ENCODE measurements around the gene SNRPD3. TPM values are rescaled to one million over a fixed set of nuclear protein-coding genes. Genes with fewer than 3 reads are reported as not detected.
"Not testable (repeated sequence)": the region's sequence is repeated elsewhere in the genome, so short reads cannot be mapped to it uniquely, and the experiment has no call there.

The SNRPD3 gene
- total RNA-seq, 1 experiment from 2014 or later, result 142 TPM

- in situ Hi-C loops (cut with HindIII; ENCODE audit: low pct_unique_long_range_greater_than_20kb, low sequenced_read_pairs), result no loop called here
These were observed 39.4 kb downstream of the SNRPD3 start for GRCh38 chr22:24595228-24595627.

DNA sequence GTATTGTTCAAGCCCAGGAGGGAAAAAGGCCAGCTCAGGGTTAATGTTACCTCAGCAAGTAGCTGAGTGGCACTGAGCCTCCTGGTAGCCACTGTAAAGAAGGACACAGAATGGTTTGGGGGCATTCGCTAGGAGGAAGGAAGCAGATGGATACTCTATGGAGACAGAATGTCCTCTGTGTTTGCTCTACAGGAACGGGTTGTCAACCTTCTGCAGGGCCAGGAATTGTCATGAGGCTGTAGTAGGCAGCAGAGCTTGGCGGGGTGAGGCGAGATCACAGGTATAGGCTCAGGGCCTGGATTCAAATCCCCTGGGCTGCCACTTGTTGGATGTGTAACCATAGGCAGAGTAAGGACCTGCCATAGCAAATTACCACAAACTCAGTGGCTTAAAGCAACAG is 40.1 kb downstream of the SNRPD3 start:
- no peak for DNase-seq (ENCODE audit: low read depth, low spot score)

More at GRCh38 chr22:24595228-24595627, 39.4 kb downstream of the SNRPD3 start:
- no peak for DNase-seq (ENCODE audit: low read depth, low spot score)

GRCh38 chr22:24597076-24597475 is 41.3 kb downstream of the SNRPD3 start:
- in situ Hi-C loops (cut with HindIII; ENCODE audit: low pct_unique_long_range_greater_than_20kb, low sequenced_read_pairs); DNase-seq (ENCODE audit: low read depth, low spot score): not testable (repeated sequence)

More for the DNA sequence above, 40.1 kb downstream of the SNRPD3 start:
- in situ Hi-C loops (cut with HindIII; ENCODE audit: low pct_unique_long_range_greater_than_20kb, low sequenced_read_pairs), result no loop called here

GRCh38 chr22:24599514-24599913 is 43.7 kb downstream of the SNRPD3 start:
- in situ Hi-C loops (cut with HindIII; ENCODE audit: low pct_unique_long_range_greater_than_20kb, low sequenced_read_pairs), result no loop called here
- no peak for DNase-seq (ENCODE audit: low read depth, low spot score)

DNA sequence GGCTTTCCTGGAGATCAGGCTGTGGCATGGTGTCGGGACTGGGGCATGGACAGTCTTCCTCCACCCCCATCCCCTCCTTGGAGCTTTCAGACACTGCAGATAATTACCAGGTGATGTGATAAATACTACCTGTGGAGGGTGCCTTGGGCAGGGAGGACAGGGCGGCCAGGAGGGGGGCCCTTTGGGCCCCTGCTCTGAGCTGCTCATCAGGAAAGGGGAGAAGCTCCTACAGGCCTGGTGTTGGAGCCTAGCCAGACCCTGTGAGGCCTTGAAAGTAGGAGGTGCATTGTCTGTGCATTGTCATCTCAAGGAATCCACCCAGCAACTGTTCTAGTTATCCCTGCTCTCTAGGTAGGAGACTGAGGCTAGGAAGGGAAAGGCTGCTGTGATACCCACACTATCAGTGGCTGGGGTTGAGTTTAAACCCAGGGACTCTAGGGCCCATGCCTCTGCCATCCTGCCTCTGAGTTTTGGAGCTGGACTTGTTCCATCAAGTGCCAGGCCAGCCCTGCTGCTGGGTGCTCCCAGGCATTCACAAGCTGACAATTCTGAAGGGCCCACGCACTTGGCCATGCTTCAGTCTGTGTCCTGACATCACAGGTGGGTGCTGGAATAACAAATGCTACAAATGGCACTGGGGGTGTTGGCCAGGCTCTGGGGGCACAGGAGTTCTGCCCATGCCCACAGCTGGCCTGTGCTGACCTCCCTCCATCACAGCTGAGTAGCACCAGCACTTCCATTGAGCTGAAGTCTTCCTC is 44.3 kb downstream of the SNRPD3 start:
- DNase-seq (ENCODE audit: low read depth, low spot score); in situ Hi-C loops (cut with HindIII; ENCODE audit: low pct_unique_long_range_greater_than_20kb, low sequenced_read_pairs): not testable (repeated sequence)

- no peak for DNase-seq (ENCODE audit: low read depth, low spot score)
- in situ Hi-C loops (cut with HindIII; ENCODE audit: low pct_unique_long_range_greater_than_20kb, low sequenced_read_pairs), result no loop called here
These were observed 45.7 kb downstream of the SNRPD3 start for GRCh38 chr22:24601217-24602104.

DNA sequence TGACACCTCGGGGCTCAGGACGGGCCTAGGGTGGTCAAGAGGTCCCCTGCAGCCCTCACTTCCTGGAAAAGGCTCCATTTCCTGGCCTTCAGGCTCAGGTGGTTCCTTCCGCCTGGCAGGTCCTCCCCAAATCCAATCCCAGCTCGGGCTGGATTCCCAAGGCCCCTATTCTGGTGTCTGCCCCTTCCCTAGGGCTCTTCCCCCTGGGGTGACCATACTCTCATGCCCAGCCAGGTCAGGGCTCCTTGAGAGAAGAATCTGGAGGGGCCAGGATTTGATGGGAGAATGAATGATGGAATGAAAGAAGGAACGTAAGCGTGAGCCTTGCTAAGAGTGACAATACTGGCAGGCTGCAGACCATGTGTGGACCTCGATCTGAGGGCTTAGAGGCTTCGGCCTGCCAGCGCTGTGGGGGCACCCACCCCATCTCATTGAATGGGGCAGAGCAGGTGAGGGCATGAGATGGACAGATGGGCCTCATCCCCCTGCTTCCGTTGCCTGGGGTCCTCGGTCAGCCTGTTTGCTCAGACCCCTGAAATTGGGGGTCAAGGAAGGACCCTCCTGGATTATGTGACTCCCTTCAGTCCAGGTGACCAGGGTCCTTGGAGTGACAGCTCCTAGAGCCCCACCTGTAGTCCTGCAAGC is 46.4 kb downstream of the SNRPD3 start:
- DNase-seq (ENCODE audit: low read depth, low spot score); in situ Hi-C loops (cut with HindIII; ENCODE audit: low pct_unique_long_range_greater_than_20kb, low sequenced_read_pairs): not testable (repeated sequence)

- DNase-seq (ENCODE audit: low read depth, low spot score); in situ Hi-C loops (cut with HindIII; ENCODE audit: low pct_unique_long_range_greater_than_20kb, low sequenced_read_pairs): not testable (repeated sequence)
These were observed 47.3 kb downstream of the SNRPD3 start, which contains the start of gene GGT1 for GRCh38 chr22:24602847-24603769. GGT1 (plus strand) TSS chr22:24603193; CDS start chr22:24611082, 7,889 bp downstream.

DNA sequence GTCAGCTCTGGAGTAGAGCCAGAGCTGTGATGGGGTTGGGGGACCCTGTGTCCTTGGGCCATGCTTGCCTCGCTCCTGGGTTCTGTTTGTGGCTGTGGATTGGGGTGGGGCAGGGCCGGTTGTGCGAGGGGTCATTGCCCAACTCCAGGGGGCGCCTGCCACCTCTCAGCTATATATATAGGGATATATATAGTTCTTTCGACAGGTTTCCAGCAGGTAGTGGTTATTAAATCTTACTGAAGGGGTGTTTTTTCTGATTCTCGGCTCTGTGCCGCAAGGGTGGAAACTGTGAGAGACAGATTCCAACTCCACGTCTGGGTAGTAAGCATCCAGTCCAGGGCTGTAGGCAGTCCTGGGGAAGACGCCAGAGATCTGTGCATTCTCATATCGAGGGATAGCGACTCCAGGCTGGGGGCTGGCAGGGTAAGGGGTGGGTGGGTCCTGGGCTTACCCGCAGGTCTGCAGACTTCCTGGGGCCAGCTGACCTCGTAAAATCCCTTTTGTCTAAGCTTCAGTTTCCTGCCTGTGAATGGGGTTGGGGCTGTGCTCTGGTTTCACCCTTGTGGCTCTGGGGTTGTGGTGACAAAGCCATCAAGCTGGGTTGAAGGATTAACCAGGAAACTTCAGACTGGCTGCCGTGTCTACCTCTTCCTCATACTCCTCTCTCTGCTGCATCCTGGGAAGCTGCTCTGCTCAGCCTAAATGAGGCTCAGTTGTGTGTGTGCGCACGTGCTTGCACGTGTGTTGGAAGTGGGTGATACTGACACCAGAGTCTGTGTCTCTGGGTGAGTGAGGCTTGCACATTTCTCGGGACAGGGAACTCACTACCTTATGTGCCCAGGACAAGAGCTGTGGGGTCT is 48.2 kb downstream of the SNRPD3 start:
- peak; percentile 23 for DNase-seq (ENCODE audit: low read depth, low spot score)
- in situ Hi-C loops (cut with HindIII; ENCODE audit: low pct_unique_long_range_greater_than_20kb, low sequenced_read_pairs), result not testable (repeated sequence)

GRCh38 chr22:24606340-24606739 is 50.5 kb downstream of the SNRPD3 start:
- DNase-seq (ENCODE audit: low read depth, low spot score); in situ Hi-C loops (cut with HindIII; ENCODE audit: low pct_unique_long_range_greater_than_20kb, low sequenced_read_pairs): not testable (repeated sequence)

GRCh38 chr22:24607429-24607983 is 51.7 kb downstream of the SNRPD3 start:
- DNase-seq (ENCODE audit: low read depth, low spot score); in situ Hi-C loops (cut with HindIII; ENCODE audit: low pct_unique_long_range_greater_than_20kb, low sequenced_read_pairs): not testable (repeated sequence)

- DNase-seq (ENCODE audit: low read depth, low spot score); in situ Hi-C loops (cut with HindIII; ENCODE audit: low pct_unique_long_range_greater_than_20kb, low sequenced_read_pairs): not testable (repeated sequence)
These were observed 52.5 kb downstream of the SNRPD3 start for GRCh38 chr22:24608327-24608726.

DNA sequence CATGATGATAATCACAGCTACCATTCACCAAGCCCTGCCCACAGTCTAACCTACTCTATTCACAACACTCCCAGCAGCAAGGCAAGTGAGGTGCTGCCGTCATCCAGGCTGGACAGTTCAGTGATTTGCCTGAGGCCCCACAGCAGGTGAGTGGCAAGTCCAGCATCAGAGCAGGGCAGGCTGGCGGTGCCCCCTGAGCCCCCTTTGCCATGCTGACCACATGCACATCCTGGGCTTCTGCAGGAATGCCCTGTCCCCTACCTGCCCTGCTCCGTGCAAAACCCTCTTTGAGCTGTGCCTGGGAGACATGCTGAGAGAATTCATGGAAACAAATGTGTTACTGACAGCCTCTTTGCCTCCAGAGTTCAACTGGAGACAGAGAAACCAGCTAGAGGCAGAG is 54.1 kb downstream of the SNRPD3 start:
- in situ Hi-C loops (cut with HindIII; ENCODE audit: low pct_unique_long_range_greater_than_20kb, low sequenced_read_pairs); DNase-seq (ENCODE audit: low read depth, low spot score): not testable (repeated sequence)

DNA sequence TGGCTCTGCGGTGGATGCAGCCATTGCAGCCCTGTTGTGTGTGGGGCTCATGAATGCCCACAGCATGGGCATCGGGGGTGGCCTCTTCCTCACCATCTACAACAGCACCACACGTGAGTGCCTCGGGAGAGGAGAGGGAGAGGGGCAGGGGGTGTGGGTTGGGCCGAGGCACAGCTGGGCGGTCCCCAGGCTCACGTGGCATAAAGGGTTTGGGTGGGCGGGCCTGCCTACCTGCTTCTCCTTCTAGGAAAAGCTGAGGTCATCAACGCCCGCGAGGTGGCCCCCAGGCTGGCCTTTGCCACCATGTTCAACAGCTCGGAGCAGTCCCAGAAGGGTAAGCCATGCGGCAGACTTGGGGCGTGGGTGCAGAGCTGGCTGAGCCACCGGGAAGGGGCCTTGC is 59.0 kb downstream of the SNRPD3 start:
- in situ Hi-C loops (cut with HindIII; ENCODE audit: low pct_unique_long_range_greater_than_20kb, low sequenced_read_pairs), result not testable (repeated sequence)

DNA sequence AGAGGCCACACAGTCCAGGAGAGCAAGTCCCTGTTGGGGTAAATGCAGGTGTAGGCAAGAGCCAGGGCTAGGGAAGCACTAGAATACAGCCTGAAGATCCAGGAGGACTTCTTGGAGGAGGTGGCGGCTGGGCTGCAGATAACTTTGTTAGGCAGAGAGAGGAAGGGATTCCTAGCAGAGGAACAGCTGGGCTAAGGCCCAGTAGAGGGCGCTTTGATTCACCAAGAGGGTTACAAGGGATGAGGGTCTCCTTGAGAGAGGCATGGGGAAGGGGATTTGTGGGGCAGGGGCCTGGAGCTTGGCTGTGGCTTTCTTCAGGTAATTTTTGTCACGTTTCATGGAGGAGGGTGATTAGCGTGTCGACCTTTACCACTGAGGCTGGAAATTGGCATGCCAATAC is 65.4 kb downstream of the SNRPD3 start:
- in situ Hi-C loops (cut with HindIII; ENCODE audit: low pct_unique_long_range_greater_than_20kb, low sequenced_read_pairs), result not testable (repeated sequence)

More for the DNA sequence above, 59.0 kb downstream of the SNRPD3 start:
- DNase-seq (ENCODE audit: low read depth, low spot score), result not testable (repeated sequence)

DNA sequence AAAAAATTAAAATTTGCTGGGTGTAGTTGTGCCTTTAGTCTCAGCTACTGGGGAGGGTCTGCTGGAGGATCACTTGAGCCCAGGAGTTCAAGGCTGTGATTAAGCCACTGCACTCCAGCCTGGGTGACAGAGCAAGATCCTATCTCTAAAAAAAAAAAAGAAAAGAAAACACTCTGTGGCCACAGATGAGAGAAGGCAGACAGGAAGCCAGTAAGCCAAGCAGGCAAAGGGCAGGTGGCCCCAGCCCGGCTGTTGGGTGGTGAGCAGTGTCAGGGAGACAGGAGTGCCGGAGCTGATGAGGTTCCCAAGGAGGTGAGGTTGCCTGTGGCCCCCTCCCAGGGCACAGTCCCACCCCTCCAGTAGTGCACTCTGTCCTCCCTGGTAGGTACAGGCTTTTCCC is 66.8 kb downstream of the SNRPD3 start:
- in situ Hi-C loops (cut with HindIII; ENCODE audit: low pct_unique_long_range_greater_than_20kb, low sequenced_read_pairs); DNase-seq (ENCODE audit: low read depth, low spot score): not testable (repeated sequence)

More for the DNA sequence above, 65.4 kb downstream of the SNRPD3 start:
- DNase-seq (ENCODE audit: low read depth, low spot score), result not testable (repeated sequence)
